ENCODE measurements around the gene NPLOC4.
"Not testable (repeated sequence)": the region's sequence is repeated elsewhere in the genome, so short reads cannot be mapped to it uniquely, and the experiment has no call there.

The NPLOC4 gene

DNA sequence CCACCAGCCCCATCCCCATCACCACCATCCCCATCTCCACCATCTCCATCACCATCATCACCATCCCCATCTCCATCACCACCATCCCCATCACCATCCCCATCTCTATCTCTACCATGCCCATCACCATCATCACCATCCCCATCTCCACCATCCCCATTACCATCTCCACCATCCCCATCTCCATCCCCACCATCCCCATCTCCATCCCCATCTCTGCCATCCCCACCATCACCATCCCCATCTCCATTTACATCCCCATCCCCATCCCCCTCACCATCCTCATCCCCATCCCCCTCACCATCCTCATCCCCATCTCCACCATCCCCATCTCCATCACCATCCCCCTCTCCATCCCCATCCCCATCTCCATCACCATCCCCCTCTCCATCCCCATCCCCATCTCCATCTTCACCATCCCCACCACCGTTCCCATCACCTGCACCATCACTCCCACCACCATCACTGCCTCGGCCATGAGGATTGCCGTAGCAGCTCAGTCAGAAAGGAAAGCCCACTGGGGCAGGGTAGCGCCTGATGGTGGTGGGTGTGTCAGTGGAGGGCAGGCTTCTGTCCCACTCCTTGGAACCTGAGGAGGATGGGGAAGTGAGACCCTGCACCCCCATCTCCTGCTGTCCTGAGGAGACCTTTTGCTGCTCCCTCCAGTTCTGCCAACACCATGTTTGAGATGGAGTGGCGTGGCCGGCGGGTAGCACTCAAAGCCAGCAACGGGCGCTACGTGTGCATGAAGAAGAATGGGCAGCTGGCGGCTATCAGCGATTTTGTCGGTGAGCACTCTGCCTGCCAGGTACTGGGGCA, 101.2 kb downstream of the NPLOC4 start:
- no peak for DNase-seq
- Mint-ChIP-seq H3K9me3 (no peaks in the 10 kb centered on the region), H3K27ac (no peak overlapping the region), H3K27me3 (peaks cover 28% of the 10 kb centered on the region), H3K4me1 (peaks cover 14% of the 10 kb centered on the region), H3K4me3 (no peak overlapping the region)
- no peak for ATAC-seq

DNA sequence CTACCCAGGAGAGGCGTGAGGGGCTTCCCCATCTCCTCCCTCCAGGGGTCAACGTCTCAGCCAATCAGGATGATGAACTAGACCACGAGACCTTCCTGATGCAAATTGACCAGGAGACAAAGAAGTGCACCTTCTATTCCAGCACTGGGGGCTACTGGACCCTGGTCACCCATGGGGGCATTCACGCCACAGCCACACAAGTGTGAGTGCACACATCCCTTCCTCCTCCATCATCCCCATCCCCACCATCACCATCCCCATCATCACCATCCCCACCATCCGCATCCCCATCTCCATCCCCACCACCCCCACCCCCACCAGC, 101.9 kb downstream of the NPLOC4 start:
- H3K9me3 Mint-ChIP-seq: no peaks in the 10 kb centered on the region
- ATAC-seq (no peak), DNase-seq (no peak)
- H3K27me3 Mint-ChIP-seq: peaks cover 28% of the 10 kb centered on the region
- H3K27ac Mint-ChIP-seq: no peak overlapping the region
- no peak overlapping the region for H3K4me3 Mint-ChIP-seq
- peaks cover 14% of the 10 kb centered on the region for H3K4me1 Mint-ChIP-seq

DNA sequence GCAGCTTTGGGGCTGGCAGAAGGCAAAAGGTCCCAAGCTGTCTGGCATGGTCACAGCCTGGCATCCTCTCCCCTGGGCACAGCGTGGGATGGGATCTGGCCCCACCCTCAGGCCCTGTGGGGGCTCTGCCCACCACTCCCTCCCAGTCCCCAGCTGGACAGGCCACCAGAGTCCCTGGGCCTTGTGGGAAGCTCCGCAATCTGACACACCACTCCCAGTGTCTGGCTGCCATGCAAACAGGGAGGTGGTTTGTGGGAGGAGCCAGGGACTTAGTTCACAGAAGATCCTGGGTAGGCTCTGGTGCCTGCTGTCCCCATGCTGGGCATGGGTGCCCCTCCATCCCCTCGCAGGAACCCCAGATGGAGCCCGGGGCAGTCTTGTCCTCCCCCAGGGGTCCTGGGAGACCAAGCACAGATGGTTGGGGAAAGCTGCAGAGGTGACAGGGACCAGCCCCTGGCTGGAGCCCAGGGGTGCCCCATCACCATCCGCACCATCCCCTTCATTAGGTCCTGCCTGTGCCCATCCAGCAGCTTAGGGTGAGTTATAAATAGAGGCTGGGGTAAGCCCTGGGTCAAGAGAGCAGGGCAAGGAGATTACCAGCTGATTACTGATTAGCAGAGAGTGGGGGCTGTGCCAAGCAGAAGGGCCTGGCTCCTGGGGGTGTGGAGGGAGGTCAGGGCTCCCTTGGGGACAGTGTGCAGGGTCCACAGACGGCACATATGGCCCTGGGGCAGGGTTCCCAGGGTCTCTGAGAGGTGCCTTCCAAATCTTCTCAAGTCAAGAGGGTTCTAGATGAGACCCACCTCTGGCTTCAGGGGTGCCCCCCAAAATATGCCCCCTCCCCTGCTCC, 102.5 kb downstream of the NPLOC4 start:
- no peaks in the 10 kb centered on the region for H3K9me3 Mint-ChIP-seq
- peaks cover 14% of the 10 kb centered on the region for H3K4me1 Mint-ChIP-seq
- peaks cover 28% of the 10 kb centered on the region for H3K27me3 Mint-ChIP-seq
- no peak for DNase-seq
- ATAC-seq: no peak
- no peak overlapping the region for H3K27ac Mint-ChIP-seq
- H3K4me3 Mint-ChIP-seq: no peak overlapping the region

DNA sequence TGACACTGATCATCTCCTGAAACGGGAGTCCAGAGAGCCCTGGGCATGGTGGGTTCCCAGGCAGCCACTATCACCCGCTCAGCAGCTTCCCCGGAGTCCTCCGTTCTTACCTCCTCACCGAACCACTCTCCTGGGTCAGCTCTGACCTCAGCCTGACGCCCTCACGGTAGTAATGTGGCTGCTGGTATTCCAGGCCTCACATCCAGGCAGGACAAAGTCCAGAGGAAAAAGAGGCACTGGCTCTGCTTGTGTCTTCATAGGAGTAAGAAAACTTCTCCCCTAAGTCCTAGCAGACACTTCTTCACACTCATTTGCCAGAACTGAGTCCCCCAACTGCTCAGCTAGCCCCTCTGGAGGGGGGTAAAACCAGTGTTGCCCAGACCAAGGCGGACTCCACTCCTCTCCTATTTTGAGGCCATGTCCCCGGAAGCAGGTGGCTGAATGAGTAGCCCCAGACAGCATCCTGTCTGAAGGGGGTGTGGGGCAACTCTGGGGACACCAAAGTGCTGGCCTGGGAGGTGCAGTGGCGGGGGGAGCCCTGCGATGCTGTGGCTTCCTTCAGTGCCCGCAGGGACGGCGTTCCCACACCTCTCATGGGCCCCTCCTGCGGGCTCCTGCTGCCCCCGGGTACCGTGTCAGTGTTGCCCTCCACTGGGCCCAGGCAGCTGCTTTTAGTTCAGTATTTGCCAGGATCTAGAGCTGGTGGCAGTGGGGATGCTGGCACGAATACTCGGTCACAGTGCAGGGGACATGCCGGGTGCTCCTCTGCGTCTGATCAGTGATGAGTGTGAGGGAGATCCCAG, 103.4 kb downstream of the NPLOC4 start:
- H3K9me3 Mint-ChIP-seq: no peaks in the 10 kb centered on the region
- H3K4me1 Mint-ChIP-seq: peaks cover 11% of the 10 kb centered on the region
- H3K27ac Mint-ChIP-seq: peak overlapping the region in 1 of 2 donors; percentile 65
- ATAC-seq (no peak), DNase-seq (no peak)
- H3K27me3 Mint-ChIP-seq: peaks cover 28% of the 10 kb centered on the region
- no peak overlapping the region for H3K4me3 Mint-ChIP-seq

DNA sequence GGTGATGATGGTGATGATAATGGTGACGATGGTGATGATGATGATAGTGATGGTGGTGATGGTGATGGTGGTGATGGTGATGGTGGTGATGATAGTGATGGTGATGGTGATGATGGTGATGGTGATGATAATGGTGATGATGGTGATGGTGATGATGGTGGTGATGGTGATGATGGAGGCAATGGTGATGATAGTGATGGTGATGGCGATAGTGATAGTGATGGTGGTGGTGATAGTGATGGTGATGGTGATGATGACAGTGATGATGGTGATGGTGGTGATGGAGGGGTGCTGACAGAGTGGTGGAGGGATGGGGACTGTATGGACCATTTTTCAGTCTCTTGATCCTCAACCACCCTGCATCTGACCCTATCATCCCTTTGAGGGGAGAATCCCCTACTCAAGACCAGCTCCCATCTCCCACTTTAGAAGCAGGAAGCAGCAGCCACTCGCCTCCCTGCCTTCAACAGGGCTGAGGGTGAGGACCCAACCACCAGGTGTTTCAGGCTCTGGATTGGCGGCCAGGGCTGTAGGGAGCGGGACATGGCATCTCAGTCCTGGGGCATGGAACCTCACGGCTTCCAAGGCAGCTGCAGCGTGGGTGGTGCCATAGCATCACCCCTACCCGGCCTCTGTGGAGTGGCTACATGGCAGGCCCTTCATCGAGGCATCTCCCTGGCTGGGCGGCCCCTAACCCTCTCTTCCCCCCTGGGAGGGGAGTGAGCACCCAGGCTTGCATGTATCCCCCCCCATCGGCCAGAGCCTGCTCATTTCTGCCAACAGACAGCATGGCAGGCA, 104.2 kb downstream of the NPLOC4 start:
- peaks cover 5% of the 10 kb centered on the region for H3K4me1 Mint-ChIP-seq
- H3K27me3 Mint-ChIP-seq: peaks cover 28% of the 10 kb centered on the region
- no peak overlapping the region for H3K4me3 Mint-ChIP-seq
- H3K27ac Mint-ChIP-seq: no peak overlapping the region
- no peak for DNase-seq
- H3K9me3 Mint-ChIP-seq: no peaks in the 10 kb centered on the region
- no peak for ATAC-seq

DNA sequence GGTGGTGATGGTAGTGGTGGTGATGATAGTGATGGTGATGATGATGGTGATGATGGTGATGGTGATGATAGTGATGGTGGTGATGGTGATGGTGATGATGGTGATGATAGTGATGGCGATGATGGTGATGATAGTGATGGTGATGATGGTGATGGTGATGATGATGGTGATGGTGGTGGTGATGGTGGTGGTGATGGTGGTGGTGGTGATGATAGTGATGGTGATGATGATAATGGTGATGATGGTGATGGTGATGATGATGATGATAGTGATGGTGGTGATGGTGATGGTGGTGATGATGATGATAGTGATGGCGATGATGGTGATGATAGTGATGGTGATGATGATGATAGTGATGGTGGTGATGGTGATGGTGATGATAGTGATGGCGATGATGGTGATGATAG, 104.9 kb downstream of the NPLOC4 start:
- H3K4me1 Mint-ChIP-seq, ATAC-seq, H3K27ac Mint-ChIP-seq, H3K9me3 Mint-ChIP-seq, H3K4me3 Mint-ChIP-seq, DNase-seq: not testable (repeated sequence)
- H3K27me3 Mint-ChIP-seq: peaks cover 28% of the 10 kb centered on the region

DNA sequence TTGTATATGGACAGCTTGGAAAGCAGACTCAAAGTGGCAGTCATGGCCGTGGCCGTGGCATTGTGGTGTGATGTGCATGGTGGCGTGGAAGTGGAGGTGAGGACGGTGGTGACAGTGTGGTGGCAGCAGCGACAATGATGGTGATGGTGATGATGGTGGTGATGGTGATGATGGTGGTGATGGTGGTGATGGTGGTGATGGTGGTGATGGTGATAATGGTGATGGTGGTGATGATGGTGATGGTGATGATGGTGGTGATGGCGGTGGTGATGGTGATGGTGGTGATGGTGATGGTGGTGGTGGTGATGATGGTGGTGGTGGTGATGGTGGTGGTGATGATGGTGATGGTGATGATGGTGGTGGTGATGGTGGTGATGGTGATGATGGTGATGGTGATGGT, 105.9 kb downstream of the NPLOC4 start:
- H3K4me3 Mint-ChIP-seq, ATAC-seq, H3K27ac Mint-ChIP-seq, H3K9me3 Mint-ChIP-seq, DNase-seq, H3K4me1 Mint-ChIP-seq: not testable (repeated sequence)
- peaks cover 33% of the 10 kb centered on the region for H3K27me3 Mint-ChIP-seq

DNA sequence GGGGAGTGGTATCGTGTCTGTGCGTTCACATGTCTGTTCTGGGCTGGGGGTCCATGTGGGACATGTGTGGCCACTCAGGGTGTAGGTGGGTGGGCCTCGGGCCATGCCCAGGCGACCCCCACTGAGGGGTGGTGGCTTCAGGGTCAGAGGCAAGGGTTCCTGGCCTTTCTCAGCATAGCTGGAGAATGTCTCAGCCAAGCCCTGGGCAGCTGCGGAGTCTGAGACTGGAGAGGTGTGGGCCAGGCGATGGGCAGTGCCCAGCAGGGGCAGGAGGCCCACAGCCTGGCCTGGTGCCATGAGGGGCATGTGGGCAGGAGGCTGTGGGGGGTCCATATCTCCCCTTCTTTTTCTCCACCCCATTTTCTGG, 107.5 kb downstream of the NPLOC4 start:
- Mint-ChIP-seq H3K9me3 (no peaks in the 10 kb centered on the region), H3K27ac (no peak overlapping the region), H3K27me3 (peaks cover 37% of the 10 kb centered on the region), H3K4me3 (no peak overlapping the region), H3K4me1 (no peaks in the 10 kb centered on the region)
- no peak for DNase-seq
- ATAC-seq: no peak

DNA sequence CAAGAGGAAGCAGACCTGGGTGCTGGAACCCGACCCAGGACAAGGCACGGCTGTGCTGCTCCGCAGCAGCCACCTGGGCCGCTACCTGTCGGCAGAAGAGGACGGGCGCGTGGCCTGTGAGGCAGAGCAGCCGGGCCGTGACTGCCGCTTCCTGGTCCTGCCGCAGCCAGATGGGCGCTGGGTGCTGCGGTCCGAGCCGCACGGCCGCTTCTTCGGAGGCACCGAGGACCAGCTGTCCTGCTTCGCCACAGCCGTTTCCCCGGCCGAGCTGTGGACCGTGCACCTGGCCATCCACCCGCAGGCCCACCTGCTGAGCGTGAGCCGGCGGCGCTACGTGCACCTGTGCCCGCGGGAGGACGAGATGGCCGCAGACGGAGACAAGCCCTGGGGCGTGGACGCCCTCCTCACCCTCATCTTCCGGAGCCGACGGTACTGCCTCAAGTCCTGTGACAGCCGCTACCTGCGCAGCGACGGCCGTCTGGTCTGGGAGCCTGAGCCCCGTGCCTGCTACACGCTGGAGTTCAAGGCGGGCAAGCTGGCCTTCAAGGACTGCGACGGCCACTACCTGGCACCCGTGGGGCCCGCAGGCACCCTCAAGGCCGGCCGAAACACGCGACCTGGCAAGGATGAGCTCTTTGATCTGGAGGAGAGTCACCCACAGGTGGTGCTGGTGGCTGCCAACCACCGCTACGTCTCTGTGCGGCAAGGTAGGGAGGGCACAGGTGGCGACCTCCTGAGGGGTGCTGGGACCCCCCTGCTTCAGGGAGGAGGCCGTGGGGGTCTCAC, 108.1 kb downstream of the NPLOC4 start:
- H3K27ac Mint-ChIP-seq: no peak overlapping the region
- no peaks in the 10 kb centered on the region for H3K9me3 Mint-ChIP-seq
- ATAC-seq (no peak), DNase-seq (no peak)
- no peak overlapping the region for H3K4me3 Mint-ChIP-seq
- H3K27me3 Mint-ChIP-seq: peaks cover 40% of the 10 kb centered on the region
- H3K4me1 Mint-ChIP-seq: no peaks in the 10 kb centered on the region

DNA sequence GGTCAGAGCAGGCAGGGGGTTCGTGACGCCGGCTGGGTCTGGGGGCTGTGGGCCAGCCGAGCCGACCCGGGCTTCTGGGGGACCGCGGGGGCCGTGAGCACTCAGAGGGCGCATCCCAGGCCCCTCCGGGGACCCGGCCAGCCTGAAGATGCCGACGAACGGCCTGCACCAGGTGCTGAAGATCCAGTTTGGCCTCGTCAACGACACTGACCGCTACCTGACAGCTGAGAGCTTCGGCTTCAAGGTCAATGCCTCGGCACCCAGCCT, 108.6 kb downstream of the NPLOC4 start:
- H3K27me3 Mint-ChIP-seq: peaks cover 40% of the 10 kb centered on the region
- no peak overlapping the region for H3K27ac Mint-ChIP-seq
- ATAC-seq (no peak), DNase-seq (no peak)
- H3K4me1 Mint-ChIP-seq: no peaks in the 10 kb centered on the region
- no peak overlapping the region for H3K4me3 Mint-ChIP-seq
- H3K9me3 Mint-ChIP-seq: no peaks in the 10 kb centered on the region

DNA sequence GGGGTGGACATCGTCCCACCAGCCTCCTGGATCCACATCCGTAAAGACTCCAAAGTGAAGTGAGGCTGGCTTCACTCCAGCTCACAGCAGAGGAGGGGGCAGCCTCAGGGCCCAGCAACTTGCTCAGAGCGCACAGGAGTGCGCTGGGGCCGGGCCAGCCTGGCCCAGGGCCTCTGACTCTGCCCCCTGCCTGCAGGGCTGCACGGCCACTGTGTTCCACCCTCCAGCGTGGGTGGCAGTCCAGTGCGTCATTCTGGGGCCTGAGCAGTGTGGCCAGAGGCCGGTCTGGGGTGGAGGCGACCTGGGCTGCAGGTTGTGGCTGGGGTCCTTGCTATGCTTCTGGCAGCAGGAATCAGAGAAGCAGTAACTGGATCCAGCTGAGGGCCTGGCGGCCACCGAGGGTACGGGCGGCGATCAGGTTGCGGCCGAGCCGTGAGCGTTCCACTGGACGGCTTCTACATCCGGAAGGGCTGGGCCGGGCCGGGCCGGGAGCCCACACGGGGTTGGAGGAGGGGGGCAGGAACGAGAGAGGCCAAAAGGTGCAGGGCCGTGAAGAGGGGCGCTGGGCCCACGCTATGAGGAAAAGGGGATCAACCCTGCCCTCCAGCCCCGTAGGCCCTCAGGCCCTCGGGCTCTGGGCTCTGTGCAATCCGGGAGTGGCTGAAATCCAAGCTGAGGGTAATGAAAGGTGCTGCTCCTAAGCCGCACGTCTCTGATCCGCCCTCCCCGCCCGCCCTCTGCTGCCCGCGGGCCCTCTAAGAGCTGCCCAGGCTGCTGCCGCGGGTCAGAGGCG, 109.1 kb downstream of the NPLOC4 start, which contains the start of gene FSCN2:
Gene FSCN2, plus strand, starts transcription at position 787 of the 793 bp plus-strand sequence. CDS start 155 bp downstream, outside the sequence.
- Mint-ChIP-seq H3K27me3 (peaks cover 40% of the 10 kb centered on the region), H3K4me1 (no peaks in the 10 kb centered on the region), H3K9me3 (no peaks in the 10 kb centered on the region), H3K27ac (no peak within 1 kb of the TSS), H3K4me3 (no peak within 1 kb of the TSS)
- ATAC-seq (no peak), DNase-seq (no peak)

DNA sequence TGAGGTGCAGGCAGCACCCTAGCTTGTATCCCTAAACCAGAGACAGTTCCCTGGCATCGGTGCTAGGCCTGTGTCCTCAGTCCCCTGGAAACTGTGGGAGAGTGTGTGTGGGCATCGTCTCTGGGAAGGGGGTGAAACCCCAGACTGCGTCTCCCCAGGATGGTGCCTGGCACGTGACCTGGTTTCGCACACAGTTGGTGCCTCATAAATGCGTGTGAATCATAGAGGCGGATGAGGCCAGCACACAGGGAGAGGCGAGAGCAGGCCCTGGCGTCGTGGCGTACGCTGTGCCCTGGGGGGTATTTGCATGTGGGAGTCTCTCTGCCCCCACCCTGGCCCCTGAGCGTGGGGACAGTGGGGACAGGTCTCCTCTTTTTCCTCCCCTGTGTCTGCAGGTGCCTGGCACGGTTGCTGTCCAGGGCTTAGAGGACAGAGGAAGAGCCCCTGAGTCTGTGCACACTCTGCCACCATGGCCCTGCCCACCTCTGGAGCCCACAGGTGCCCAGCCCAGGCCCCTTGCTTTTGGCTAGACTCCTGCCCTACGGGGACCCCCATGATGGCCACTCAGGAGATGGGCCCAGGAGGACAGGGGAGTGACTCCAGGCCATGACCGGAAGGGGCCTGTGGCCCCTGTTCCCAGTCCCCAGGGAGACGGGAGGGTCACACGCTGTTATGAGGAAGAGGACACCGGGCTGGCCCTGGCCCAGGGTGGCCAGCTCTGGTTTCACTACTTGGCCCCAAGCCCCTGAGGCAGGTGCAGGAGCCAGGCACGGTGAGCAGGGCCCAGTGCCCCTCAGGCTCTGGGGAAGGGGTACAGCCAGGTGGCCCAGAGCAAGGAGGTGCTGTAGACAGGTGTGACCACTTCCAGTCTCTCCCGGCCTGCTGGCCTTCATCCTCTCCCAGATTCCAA, 110.0 kb downstream of the NPLOC4 start:
- Mint-ChIP-seq H3K27ac (no peak overlapping the region), H3K27me3 (peaks cover 47% of the 10 kb centered on the region), H3K4me3 (no peak overlapping the region), H3K9me3 (no peaks in the 10 kb centered on the region), H3K4me1 (no peaks in the 10 kb centered on the region)
- no peak for DNase-seq
- no peak for ATAC-seq

DNA sequence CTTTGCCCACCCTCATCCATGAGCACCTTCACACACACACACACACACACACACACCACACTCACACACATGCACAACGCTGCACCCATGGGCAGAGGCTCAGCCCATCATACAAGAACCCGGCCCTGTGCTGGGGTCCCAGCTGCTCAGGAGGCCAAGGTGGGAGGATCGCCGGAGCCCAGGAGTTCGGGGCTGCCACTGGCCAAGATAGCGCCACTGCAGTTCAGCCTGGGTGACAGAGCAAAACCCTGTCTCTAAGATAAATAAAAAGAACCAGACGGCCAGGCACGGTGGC, 112.1 kb downstream of the NPLOC4 start:
- Mint-ChIP-seq H3K4me3 (no peak overlapping the region), H3K27ac (no peak overlapping the region), H3K27me3 (peaks cover 47% of the 10 kb centered on the region), H3K9me3 (no peaks in the 10 kb centered on the region), H3K4me1 (no peaks in the 10 kb centered on the region)
- no peak for ATAC-seq
- DNase-seq: no peak
